ENCODE data around the gene NAA40.

DNA sequence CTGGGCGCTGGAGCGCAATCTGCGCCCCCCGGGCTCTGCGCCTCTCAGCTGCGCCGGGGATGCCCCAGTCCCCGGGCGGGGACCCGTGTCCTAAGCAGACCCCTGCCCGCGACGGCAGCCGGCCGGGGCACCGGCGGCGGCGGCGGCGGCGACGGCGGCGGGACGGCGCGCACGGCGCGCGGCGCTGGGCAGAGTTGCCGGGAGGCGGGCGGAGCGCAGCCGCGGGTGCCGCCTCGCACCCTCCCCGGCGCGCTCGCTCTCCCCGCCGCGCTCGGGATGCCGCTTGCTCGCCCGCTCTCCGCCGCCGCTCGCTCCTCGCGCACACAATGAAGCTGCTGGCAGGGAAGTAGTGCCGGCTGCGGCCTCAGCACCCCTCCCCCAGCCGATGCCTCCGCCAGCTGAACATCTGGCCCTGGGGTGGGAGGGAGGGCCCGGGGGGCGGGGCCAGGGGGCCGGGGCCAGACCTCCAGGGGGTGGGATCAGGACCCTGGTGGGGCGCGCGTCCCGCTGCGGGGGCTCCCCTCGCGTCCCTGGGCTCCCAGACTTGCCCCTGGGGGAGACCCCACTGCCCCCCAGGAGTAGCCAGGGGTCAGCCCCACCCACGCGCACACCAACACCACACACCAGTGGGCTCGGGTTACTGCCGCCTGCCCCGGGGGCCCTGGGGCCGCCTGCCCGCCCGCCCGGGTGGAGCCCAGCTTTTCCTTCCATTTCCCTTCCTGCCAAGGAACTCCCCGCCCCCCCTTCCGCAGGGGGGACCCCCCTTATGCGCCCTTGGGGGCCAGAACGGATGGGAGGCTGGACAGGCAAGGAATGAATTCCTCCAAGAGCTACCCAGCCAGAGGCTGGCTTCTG, 21.7 kb upstream of the NAA40 start, which contains the start of gene RCOR2:
- TF ChIP-seq, protein P1, sequence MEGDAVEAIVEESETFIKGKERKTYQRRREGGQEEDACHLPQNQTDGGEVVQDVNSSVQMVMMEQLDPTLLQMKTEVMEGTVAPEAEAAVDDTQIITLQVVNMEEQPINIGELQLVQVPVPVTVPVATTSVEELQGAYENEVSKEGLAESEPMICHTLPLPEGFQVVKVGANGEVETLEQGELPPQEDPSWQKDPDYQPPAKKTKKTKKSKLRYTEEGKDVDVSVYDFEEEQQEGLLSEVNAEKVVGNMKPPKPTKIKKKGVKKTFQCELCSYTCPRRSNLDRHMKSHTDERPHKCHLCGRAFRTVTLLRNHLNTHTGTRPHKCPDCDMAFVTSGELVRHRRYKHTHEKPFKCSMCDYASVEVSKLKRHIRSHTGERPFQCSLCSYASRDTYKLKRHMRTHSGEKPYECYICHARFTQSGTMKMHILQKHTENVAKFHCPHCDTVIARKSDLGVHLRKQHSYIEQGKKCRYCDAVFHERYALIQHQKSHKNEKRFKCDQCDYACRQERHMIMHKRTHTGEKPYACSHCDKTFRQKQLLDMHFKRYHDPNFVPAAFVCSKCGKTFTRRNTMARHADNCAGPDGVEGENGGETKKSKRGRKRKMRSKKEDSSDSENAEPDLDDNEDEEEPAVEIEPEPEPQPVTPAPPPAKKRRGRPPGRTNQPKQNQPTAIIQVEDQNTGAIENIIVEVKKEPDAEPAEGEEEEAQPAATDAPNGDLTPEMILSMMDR (IDR thresholded peaks at IDR 0.05; ENCODE audit: low read length): no peak
- TF ChIP-seq EZH2 (optimal IDR thresholded peaks at IDR 0.05; ENCODE audit: low read depth, low read length) (no peak), EZH2phosphoT487 (IDR thresholded peaks at IDR 0.05; ENCODE audit: low read length) (no peak)
